Astrocyte of the spinal cord (primary cell): ENCODE results near the gene CLDN34.

Experiments
- DNase-seq: peaks from one replicate; pipeline ENCODE4 v3.0.0; 2011; ENCODE audit warnings: low read depth, low spot score
- H3K4me3 ChIP-seq: 2 replicates; pipeline ENCODE4 v1.5.1; 2011; ENCODE audit warnings: low read depth, mild to moderate bottlenecking, low read length, moderate library complexity
- CTCF ChIP-seq: IDR thresholded peaks from 2 replicates; pipeline ENCODE4 v1.5.1; 2012; ENCODE audit warnings: low read depth, mild to moderate bottlenecking, low read length, inconsistent platforms
- in situ Hi-C: cut with HindIII; loops from 2 replicates; pipeline ENCODE4 v1.10.0; 2017; ENCODE audit warnings: low sequenced_read_pairs

CLDN34 gene

GRCh38 chrX:9966775-9967408, at the start of gene CLDN34:
Gene CLDN34 (plus strand): TSS chrX:9967358. CDS start chrX:9967358, 0 bp downstream.
- no peak within 1 kb of the TSS for H3K4me3 ChIP-seq
- no peak for DNase-seq
- in situ Hi-C loops, result no loop called here
- TF ChIP-seq CTCF, result no peak

- in situ Hi-C loops, result no loop called here
- H3K4me3 ChIP-seq, result no peak overlapping the region
- no peak for TF ChIP-seq CTCF
- DNase-seq, result no peak
Observed at GRCh38 chrX:9917861-9918260, 49.3 kb upstream of the CLDN34 start.

- DNase-seq, result no peak
- no peak overlapping the region for H3K4me3 ChIP-seq
- in situ Hi-C loops, result no loop called here
- TF ChIP-seq CTCF, result no peak
Observed at GRCh38 chrX:9919632-9920172, 47.5 kb upstream of the CLDN34 start.

GRCh38 chrX:9921407-9921806, 45.8 kb upstream of the CLDN34 start:
- in situ Hi-C loops, result no loop called here
- no peak for TF ChIP-seq CTCF
- DNase-seq, result no peak
- H3K4me3 ChIP-seq, result no peak overlapping the region

- no peak for DNase-seq
- in situ Hi-C loops, result no loop called here
- no peak for TF ChIP-seq CTCF
- H3K4me3 ChIP-seq, result no peak overlapping the region
Observed at GRCh38 chrX:9923357-9923756, 43.8 kb upstream of the CLDN34 start.

GRCh38 chrX:9926002-9926401, 41.2 kb upstream of the CLDN34 start:
- in situ Hi-C loops, result no loop called here
- TF ChIP-seq CTCF, result no peak
- no peak for DNase-seq
- H3K4me3 ChIP-seq, result no peak overlapping the region
